Endometrial microvascular endothelial cells (primary cell): Measurements from ENCODE around the gene RAB1A. TPM values are rescaled to one million over a fixed set of nuclear protein-coding genes. Genes with fewer than 3 reads are reported as not detected.

Experiments used
- in situ Hi-C: cut with HindIII; loops from 2 replicates; pipeline ENCODE4 v1.10.0; 2017; ENCODE audit warnings: low sequenced_read_pairs, low pct_unique_long_range_greater_than_20kb; ENCODE audit errors: inconsistent ontology term
- total RNA-seq: library from RNA; depleted of rRNA; stranded (reverse); fragments of >200 nt; gene quantifications from one replicate; pipeline ENCODE4 v1.2.3, GENCODE V29; 2015; ENCODE audit errors: inconsistent ontology term

The RAB1A gene
- total RNA-seq, 1 donor from 2014 or later = 104 TPM

- in situ Hi-C loops = no loop called here
Observed at GRCh38 chr2:65049010-65049639, 80.8 kb downstream of the RAB1A start.

- in situ Hi-C loops = no loop called here
Observed at GRCh38 chr2:65046633-65047407, 83.1 kb downstream of the RAB1A start.

- in situ Hi-C loops = no loop called here
Observed at GRCh38 chr2:65045651-65046050, 84.3 kb downstream of the RAB1A start.

GRCh38 chr2:65044097-65044735 is 85.7 kb downstream of the RAB1A start:
- in situ Hi-C loops = no loop called here

- in situ Hi-C loops = no loop called here
Observed at GRCh38 chr2:65043001-65043400, 86.9 kb downstream of the RAB1A start.

GRCh38 chr2:65040400-65041261 is 89.3 kb downstream of the RAB1A start:
- in situ Hi-C loops = no loop called here

GRCh38 chr2:65039640-65040039 is 90.3 kb downstream of the RAB1A start:
- in situ Hi-C loops = no loop called here

GRCh38 chr2:65037178-65037577 is 92.7 kb downstream of the RAB1A start:
- in situ Hi-C loops = no loop called here

Other genes starting within 250 kb of the RAB1A start
- gene SLC1A4, start 140.7 kb downstream of the RAB1A start, total RNA-seq = 5.6 TPM
- gene CEP68, start 73.7 kb downstream of the RAB1A start, total RNA-seq = 7.3 TPM
- gene ACTR2, start 97.7 kb upstream of the RAB1A start, total RNA-seq = 161 TPM